D721Med (cell line): ENCODE measurements around the gene SRCAP.

Source experiments
- DNase-seq: peaks from one replicate; pipeline ENCODE4 v3.0.0; 2011; ENCODE audit warnings: low spot score; ENCODE audit not compliant: insufficient read length
- FAIRE-seq: peaks from 2 replicates; lab custom pipeline; 2011; peaks lifted over from hg19 to GRCh38; lab: Jason Lieb, UNC
- CTCF ChIP-seq: IDR thresholded peaks from 2 replicates; pipeline ENCODE4 v1.5.1; 2012; ENCODE audit warnings: mild to moderate bottlenecking, control low read depth; ENCODE audit not compliant: insufficient read depth; ENCODE audit errors: missing control alignments

SRCAP gene

GRCh38 chr16:30698816-30699614 lies at the start of gene SRCAP:
TSS of gene SRCAP (plus strand) at chr16:30699171. CDS start at chr16:30700825, 1,654 bp downstream.
- DNase-seq (peak; percentile 63), FAIRE-seq (no peak)
- TF ChIP-seq CTCF, result no peak

- FAIRE-seq (no peak), DNase-seq (no peak)
- TF ChIP-seq CTCF, result no peak
Measured at GRCh38 chr16:30649725-30650368, 49.1 kb upstream of the SRCAP start.

- TF ChIP-seq CTCF, result no peak
- FAIRE-seq, result no peak
- DNase-seq, result peak; percentile 70
Measured at GRCh38 chr16:30650369-30651123, 48.4 kb upstream of the SRCAP start, which contains the start of gene PRR14. TSS of gene PRR14 (plus strand) at chr16:30650960. CDS start at chr16:30651646, 686 bp downstream.

- no peak for FAIRE-seq
- peak; percentile 86 for DNase-seq
- peak; percentile 29 for TF ChIP-seq CTCF
Measured at GRCh38 chr16:30651124-30652004, 47.6 kb upstream of the SRCAP start.

GRCh38 chr16:30652005-30652296 lies 47.0 kb upstream of the SRCAP start:
- DNase-seq (no peak), FAIRE-seq (no peak)
- TF ChIP-seq CTCF, result no peak

GRCh38 chr16:30652718-30653117 lies 46.3 kb upstream of the SRCAP start:
- FAIRE-seq (no peak), DNase-seq (no peak)
- no peak for TF ChIP-seq CTCF
